NT2/D1 (cell line): Measurements from ENCODE around the gene HENMT1.

Experiments
- DNase-seq: peaks from one replicate; pipeline ENCODE4 v3.0.0-alpha.2; 2011; ENCODE audit warnings: low read depth, low spot score
- H3K27me3 ChIP-seq: 2 replicates; pipeline ENCODE4 v1.6.0; 2011; ENCODE audit warnings: mild to moderate bottlenecking; ENCODE audit not compliant: insufficient read length, insufficient read depth
- H3K36me3 ChIP-seq: 2 replicates; pipeline ENCODE4 v1.6.1; 2011; ENCODE audit warnings: mild to moderate bottlenecking, low read length, mixed read lengths; ENCODE audit not compliant: insufficient read depth, insufficient read length
- H3K4me1 ChIP-seq: 2 replicates; pipeline ENCODE4 v1.5.1; 2011; ENCODE audit not compliant: insufficient read depth, insufficient read length
- H3K4me3 ChIP-seq: 2 replicates; pipeline ENCODE4 v1.5.1; 2011; ENCODE audit warnings: low read depth; ENCODE audit not compliant: insufficient read length
- H3K9ac ChIP-seq: 2 replicates; pipeline ENCODE4 v1.6.0; 2011; ENCODE audit warnings: low read depth; ENCODE audit not compliant: insufficient read length
- H3K9me3 ChIP-seq: 2 replicates; pipeline ENCODE4 v1.5.1; 2011; ENCODE audit warnings: mild to moderate bottlenecking, low read length; ENCODE audit not compliant: insufficient read depth
- SUZ12 ChIP-seq: IDR thresholded peaks from 2 replicates; pipeline ENCODE4 v1.6.1; 2011; ENCODE audit not compliant: insufficient read length, insufficient read depth; ENCODE audit errors: extremely low read depth
- YY1 ChIP-seq: IDR thresholded peaks from 2 replicates; pipeline ENCODE4 v1.6.1; 2011; ENCODE audit not compliant: insufficient read length, insufficient read depth
- ZNF274 ChIP-seq: IDR thresholded peaks from 2 replicates; pipeline ENCODE4 v1.6.1; 2011; ENCODE audit warnings: mild to moderate bottlenecking, low read depth, low read length

HENMT1 gene

DNA sequence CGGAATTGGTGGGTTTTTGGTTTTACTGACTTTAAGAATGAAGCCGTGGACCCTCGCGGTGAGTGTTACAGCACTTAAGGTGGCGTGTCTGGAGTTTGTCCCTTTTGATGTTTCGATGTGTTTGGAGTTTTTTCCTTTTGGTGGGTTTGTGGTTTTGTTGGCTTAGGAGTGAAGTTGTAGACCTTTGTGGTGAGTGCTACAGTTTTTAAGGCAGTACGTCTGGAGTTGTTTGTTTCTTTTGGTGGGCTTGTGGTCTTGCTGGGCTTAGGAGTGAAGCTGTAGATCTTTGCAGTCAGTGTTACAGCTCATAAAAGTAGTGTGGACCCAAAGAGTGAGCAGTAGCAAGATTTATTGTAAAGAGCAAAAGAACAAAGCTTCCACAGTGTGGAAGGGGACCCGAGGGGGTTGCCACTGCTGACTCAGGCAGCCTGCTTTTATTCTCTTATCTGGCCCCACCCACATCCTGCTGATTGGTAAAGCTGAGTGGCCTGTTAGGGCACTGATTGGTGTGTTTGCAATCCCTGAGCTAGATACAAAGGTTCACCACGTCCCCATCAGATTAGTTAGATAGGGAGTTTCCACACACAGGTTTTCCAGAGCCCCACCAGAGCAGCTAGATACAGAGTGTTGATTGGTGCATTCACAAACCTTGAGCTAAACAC, 20.9 kb downstream of the HENMT1 start:
- Histone ChIP-seq H3K4me1 (no peaks in the 10 kb centered on the region), H3K4me3 (no peak overlapping the region), H3K27me3 (no peaks in the 10 kb centered on the region), H3K36me3 (peaks cover 7% of the 10 kb centered on the region), H3K9ac (no peak overlapping the region), H3K9me3 (no peaks in the 10 kb centered on the region; the same call in 1 of the 2 replicates)
- DNase-seq: no peak
- TF ChIP-seq YY1: no peak
- no peak for TF ChIP-seq SUZ12
- no peak for TF ChIP-seq ZNF274

- Histone ChIP-seq H3K4me3 (no peak overlapping the region), H3K27me3 (no peaks in the 10 kb centered on the region), H3K4me1 (no peaks in the 10 kb centered on the region), H3K9me3 (no peaks in the 10 kb centered on the region; the same call in 1 of the 2 replicates), H3K9ac (no peak overlapping the region), H3K36me3 (peaks cover 14% of the 10 kb centered on the region)
- TF ChIP-seq SUZ12 (no peak), ZNF274 (no peak), YY1 (no peak)
- DNase-seq: no peak
Observed at GRCh38 chr1:108636876-108637275, 24.0 kb downstream of the HENMT1 start.

DNA sequence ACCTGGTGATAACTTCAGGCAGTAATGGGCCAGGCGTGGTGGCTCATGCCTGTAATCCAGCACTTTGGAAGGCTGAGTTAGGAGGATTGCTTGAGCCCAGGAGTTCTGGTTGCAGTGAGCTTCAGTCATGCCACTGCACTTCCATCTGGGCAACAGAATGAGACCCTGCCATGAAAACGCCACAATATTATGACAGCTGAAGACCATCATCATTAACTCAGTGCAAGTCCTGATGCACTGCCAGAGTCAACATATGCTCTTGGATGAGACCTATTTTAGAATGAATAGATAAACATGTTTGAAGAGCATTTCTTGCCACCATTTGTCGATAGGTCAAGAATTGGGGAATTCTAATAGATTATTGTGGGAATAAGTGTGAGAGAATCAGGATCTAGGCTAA, 26.4 kb downstream of the HENMT1 start:
- no peak overlapping the region for H3K9ac ChIP-seq
- TF ChIP-seq YY1 (no peak), ZNF274 (no peak)
- H3K36me3 ChIP-seq: peaks cover 27% of the 10 kb centered on the region
- H3K4me3 ChIP-seq: no peak overlapping the region
- no peaks in the 10 kb centered on the region for H3K27me3 ChIP-seq
- H3K4me1 ChIP-seq: no peaks in the 10 kb centered on the region
- DNase-seq: no peak
- H3K9me3 ChIP-seq: no peaks in the 10 kb centered on the region

- no peak for DNase-seq
- Histone ChIP-seq H3K4me3 (no peak overlapping the region), H3K9ac (no peak overlapping the region), H3K27me3 (no peaks in the 10 kb centered on the region), H3K36me3 (peaks cover 28% of the 10 kb centered on the region), H3K4me1 (peaks cover 2% of the 10 kb centered on the region), H3K9me3 (no peaks in the 10 kb centered on the region)
- TF ChIP-seq ZNF274 (no peak), SUZ12 (no peak), YY1 (no peak)
Observed at GRCh38 chr1:108628665-108629064, 32.2 kb downstream of the HENMT1 start.

GRCh38 chr1:108627951-108628350, 32.9 kb downstream of the HENMT1 start:
- TF ChIP-seq SUZ12 (no peak), YY1 (no peak), ZNF274 (no peak)
- Histone ChIP-seq H3K36me3 (peaks cover 28% of the 10 kb centered on the region), H3K9ac (no peak overlapping the region), H3K9me3 (no peaks in the 10 kb centered on the region), H3K4me1 (peaks cover 2% of the 10 kb centered on the region), H3K4me3 (no peak overlapping the region), H3K27me3 (no peaks in the 10 kb centered on the region)
- no peak for DNase-seq

GRCh38 chr1:108627256-108627655, 33.6 kb downstream of the HENMT1 start:
- Histone ChIP-seq H3K4me1 (peaks cover 2% of the 10 kb centered on the region), H3K36me3 (peaks cover 28% of the 10 kb centered on the region), H3K4me3 (no peak overlapping the region), H3K9ac (no peak overlapping the region), H3K27me3 (no peaks in the 10 kb centered on the region), H3K9me3 (no peaks in the 10 kb centered on the region)
- no peak for DNase-seq
- TF ChIP-seq SUZ12: no peak
- TF ChIP-seq ZNF274: no peak
- TF ChIP-seq YY1: no peak

DNA sequence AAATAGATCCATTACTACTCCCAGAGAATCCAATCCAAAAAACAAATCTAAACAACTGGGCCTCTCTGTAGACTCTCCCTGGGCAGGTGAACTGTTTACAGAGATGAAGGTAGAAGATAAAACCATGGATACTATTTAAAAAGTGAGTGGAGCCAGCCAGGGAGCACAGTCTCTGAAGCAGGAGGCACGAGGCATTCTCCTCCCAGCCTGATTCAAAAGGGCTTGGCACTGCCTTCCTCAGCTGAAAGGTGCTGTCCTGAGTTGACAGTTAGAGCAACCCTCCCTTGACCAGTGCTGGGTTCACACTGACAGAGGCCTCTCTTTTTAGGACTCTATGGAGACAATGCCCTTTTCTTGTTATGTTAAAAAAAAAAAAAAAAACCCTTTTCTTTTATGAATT, 36.8 kb downstream of the HENMT1 start:
- Histone ChIP-seq H3K4me3 (no peak overlapping the region), H3K9me3 (no peaks in the 10 kb centered on the region), H3K27me3 (no peaks in the 10 kb centered on the region), H3K36me3 (peaks cover 13% of the 10 kb centered on the region), H3K9ac (no peak overlapping the region), H3K4me1 (peaks cover 2% of the 10 kb centered on the region)
- DNase-seq: no peak
- TF ChIP-seq YY1 (no peak), SUZ12 (no peak), ZNF274 (no peak)
